ENCODE measurements around the gene GYS2. TPM values are rescaled to one million over a fixed set of nuclear protein-coding genes. Genes with fewer than 3 reads are reported as not detected.

The GYS2 gene
- total RNA-seq, 1 donor from 2014 or later: 0.98 TPM

DNA sequence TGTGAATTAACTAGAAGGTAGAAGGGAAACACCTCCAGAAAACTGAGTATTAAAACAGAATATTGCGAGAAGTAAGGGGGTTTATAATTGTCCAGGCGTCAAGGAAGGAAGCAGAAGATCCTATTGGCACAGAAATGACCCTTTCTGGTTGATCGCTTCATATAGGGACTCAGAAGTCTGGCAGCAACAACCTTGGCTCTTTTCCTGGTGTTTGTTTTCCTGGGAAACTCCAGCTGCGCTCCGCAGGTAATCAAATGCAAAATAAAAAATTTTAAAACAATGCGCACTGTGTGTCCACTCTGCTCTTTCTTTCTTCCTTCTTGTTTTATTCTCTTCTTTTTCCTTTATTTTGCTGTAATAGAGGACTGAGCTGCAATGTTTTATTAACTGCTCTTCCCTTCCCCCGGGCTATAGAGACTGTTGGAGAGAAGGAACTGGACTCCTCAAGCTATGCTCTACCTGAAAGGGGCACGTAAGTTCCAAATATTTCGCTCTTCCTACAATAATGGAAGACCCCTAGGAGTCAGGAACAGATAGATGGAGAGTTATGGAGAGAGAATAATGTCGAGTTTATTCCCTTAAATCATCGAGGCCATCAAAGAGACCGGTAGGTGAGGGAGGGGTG, 77.8 kb downstream of the GYS2 start:
- TF ChIP-seq POLR2A (IDR thresholded peaks at IDR 0.05) (no peak), POLR2AphosphoS5 (IDR thresholded peaks at IDR 0.05; ENCODE audit: insufficient read depth in 1 of 2, low read depth in 1 of 2) (no peak)
- TF ChIP-seq, protein P1, sequence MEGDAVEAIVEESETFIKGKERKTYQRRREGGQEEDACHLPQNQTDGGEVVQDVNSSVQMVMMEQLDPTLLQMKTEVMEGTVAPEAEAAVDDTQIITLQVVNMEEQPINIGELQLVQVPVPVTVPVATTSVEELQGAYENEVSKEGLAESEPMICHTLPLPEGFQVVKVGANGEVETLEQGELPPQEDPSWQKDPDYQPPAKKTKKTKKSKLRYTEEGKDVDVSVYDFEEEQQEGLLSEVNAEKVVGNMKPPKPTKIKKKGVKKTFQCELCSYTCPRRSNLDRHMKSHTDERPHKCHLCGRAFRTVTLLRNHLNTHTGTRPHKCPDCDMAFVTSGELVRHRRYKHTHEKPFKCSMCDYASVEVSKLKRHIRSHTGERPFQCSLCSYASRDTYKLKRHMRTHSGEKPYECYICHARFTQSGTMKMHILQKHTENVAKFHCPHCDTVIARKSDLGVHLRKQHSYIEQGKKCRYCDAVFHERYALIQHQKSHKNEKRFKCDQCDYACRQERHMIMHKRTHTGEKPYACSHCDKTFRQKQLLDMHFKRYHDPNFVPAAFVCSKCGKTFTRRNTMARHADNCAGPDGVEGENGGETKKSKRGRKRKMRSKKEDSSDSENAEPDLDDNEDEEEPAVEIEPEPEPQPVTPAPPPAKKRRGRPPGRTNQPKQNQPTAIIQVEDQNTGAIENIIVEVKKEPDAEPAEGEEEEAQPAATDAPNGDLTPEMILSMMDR (IDR thresholded peaks at IDR 0.05): no peak
- Histone ChIP-seq H3K4me1 (peaks cover 15% of the 10 kb centered on the region), H3K36me3 (no peaks in the 10 kb centered on the region), H3K27ac (no peak overlapping the region), H3K9me3 (no peaks in the 10 kb centered on the region), H3K27me3 (no peaks in the 10 kb centered on the region), H3K4me3 (peak overlapping the region; percentile 46 to 49)
- intact Hi-C loops (cut with DNase I): no loop called here
- no peak for DNase-seq (ENCODE audit: extremely low spot score in 2 of 2)

DNA sequence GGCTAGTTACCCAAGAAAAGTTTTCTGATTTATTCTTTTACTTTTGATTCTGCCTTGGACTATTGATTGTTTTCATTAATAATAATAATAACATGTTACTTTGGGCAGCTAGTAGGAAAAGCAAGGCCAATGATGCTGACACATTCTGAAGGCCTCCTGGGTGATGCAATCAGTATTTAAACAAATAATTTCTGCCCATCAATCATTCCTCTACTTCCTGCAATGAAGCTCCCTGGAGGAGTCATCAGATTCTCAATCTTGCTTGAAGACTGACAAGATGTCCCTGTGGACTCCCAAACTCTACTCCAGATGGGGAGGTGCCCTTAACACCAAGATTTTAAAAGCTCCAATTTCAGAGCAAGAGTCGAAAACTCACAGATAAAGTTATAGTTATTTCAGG, 78.6 kb downstream of the GYS2 start, which contains the start of gene SPX:
Gene SPX (plus strand): TSS at position 244 of the 400 bp plus-strand sequence. CDS start 177 bp downstream, outside the sequence.
- TF ChIP-seq POLR2AphosphoS5 (IDR thresholded peaks at IDR 0.05; ENCODE audit: insufficient read depth in 1 of 2, low read depth in 1 of 2) (no peak), POLR2A (IDR thresholded peaks at IDR 0.05) (no peak)
- TF ChIP-seq, protein P1 (IDR thresholded peaks at IDR 0.05): no peak
- intact Hi-C loops (cut with DNase I): no loop called here
- peak within 1 kb of the TSS; percentile 46 to 49 for H3K4me3 ChIP-seq
- no peak for DNase-seq (ENCODE audit: extremely low spot score in 2 of 2)
- H3K9me3 ChIP-seq: no peaks in the 10 kb centered on the region
- peaks cover 15% of the 10 kb centered on the region for H3K4me1 ChIP-seq
- H3K36me3 ChIP-seq: no peaks in the 10 kb centered on the region
- H3K27ac ChIP-seq: no peak within 1 kb of the TSS
- no peaks in the 10 kb centered on the region for H3K27me3 ChIP-seq

DNA sequence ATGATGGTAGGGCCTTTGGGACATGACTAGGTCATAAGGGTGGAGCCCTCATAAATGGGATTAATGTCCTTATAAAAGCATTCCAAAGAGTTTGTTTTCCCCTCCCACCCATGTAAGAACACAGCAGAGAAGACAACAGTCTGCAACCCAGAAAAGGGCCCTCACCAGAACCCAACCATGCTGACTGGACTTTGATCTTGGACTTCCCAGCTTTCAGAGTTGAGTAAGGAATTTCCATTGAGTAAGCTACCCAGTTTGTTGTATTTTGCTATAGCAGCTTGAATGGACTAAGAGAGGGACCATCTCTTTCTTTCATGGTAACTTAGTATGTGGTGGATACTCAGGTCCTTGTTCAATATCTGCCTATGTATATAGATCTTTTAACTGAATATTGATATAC, 81.5 kb downstream of the GYS2 start:
- Histone ChIP-seq H3K4me3 (no peak overlapping the region), H3K27me3 (no peaks in the 10 kb centered on the region), H3K36me3 (no peaks in the 10 kb centered on the region), H3K9me3 (no peaks in the 10 kb centered on the region), H3K4me1 (peaks cover 13% of the 10 kb centered on the region), H3K27ac (no peak overlapping the region)
- no peak for TF ChIP-seq POLR2AphosphoS5 (IDR thresholded peaks at IDR 0.05; ENCODE audit: insufficient read depth in 1 of 2, low read depth in 1 of 2)
- TF ChIP-seq POLR2A (IDR thresholded peaks at IDR 0.05): no peak
- TF ChIP-seq, protein P1 (IDR thresholded peaks at IDR 0.05): no peak
- DNase-seq (ENCODE audit: extremely low spot score in 2 of 2): no peak
- intact Hi-C loops (cut with DNase I): no loop called here

DNA sequence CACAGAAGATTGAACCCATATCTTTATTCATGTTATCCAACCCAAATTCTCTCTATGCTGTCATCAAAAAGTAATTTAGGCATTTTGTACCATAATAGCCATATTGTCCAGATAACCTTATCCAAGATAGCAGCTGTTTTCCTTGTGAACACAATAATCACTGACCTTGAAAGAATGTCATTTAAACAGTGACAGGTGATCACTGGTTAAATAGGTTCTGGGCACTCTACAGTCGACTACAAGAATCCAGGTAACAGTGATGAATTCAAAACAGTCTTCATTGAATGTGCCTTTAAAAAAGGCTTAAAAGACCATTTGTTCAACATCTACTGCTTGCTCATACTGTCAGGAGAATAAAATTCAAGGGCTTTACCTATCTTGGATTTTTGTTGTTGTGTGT, 83.1 kb downstream of the GYS2 start:
- TF ChIP-seq POLR2A (IDR thresholded peaks at IDR 0.05): no peak
- TF ChIP-seq, protein P1 (IDR thresholded peaks at IDR 0.05): no peak
- no peak for TF ChIP-seq POLR2AphosphoS5 (IDR thresholded peaks at IDR 0.05; ENCODE audit: insufficient read depth in 1 of 2, low read depth in 1 of 2)
- Histone ChIP-seq H3K27ac (no peak overlapping the region), H3K27me3 (no peaks in the 10 kb centered on the region), H3K4me1 (no peaks in the 10 kb centered on the region), H3K4me3 (no peak overlapping the region), H3K9me3 (no peaks in the 10 kb centered on the region), H3K36me3 (no peaks in the 10 kb centered on the region)
- DNase-seq (ENCODE audit: extremely low spot score in 2 of 2): no peak
- intact Hi-C loops (cut with DNase I): no loop called here

DNA sequence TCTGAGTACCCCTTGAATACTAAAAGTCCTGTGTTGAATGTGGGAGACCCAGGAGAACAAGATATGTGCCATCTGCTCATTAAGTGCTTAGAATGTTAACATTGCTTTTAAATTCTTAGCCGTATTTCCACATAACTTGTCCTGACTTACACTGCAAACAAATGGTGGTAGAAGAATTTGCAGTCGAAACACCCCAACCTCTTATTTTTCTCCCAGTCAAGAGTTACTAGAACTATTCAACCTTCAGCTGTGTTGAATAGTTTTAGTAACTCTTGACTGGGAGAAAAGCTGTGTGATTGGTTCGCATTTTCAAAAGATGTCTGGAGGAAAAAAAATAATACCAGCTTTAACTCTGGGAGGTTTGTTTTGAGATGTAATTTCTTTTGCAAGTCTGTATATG, 86.2 kb downstream of the GYS2 start:
- Histone ChIP-seq H3K4me3 (no peak overlapping the region), H3K36me3 (peaks cover 0 to 26% of the 10 kb centered on the region in 2 donors), H3K9me3 (no peaks in the 10 kb centered on the region), H3K27me3 (no peaks in the 10 kb centered on the region), H3K4me1 (no peaks in the 10 kb centered on the region), H3K27ac (no peak overlapping the region)
- no peak for DNase-seq (ENCODE audit: extremely low spot score in 2 of 2)
- intact Hi-C loops (cut with DNase I): no loop called here
- TF ChIP-seq POLR2AphosphoS5 (IDR thresholded peaks at IDR 0.05; ENCODE audit: insufficient read depth in 1 of 2, low read depth in 1 of 2) (no peak), POLR2A (IDR thresholded peaks at IDR 0.05) (no peak)
- TF ChIP-seq, protein P1 (IDR thresholded peaks at IDR 0.05): no peak
